Measurements from ENCODE around the gene TRHDE. TPM values are rescaled to one million over a fixed set of nuclear protein-coding genes. Genes with fewer than 3 reads are reported as not detected.

Gene TRHDE
- total RNA-seq, 2 donors from 2014 or later = 3.9 to 5.7 TPM

DNA sequence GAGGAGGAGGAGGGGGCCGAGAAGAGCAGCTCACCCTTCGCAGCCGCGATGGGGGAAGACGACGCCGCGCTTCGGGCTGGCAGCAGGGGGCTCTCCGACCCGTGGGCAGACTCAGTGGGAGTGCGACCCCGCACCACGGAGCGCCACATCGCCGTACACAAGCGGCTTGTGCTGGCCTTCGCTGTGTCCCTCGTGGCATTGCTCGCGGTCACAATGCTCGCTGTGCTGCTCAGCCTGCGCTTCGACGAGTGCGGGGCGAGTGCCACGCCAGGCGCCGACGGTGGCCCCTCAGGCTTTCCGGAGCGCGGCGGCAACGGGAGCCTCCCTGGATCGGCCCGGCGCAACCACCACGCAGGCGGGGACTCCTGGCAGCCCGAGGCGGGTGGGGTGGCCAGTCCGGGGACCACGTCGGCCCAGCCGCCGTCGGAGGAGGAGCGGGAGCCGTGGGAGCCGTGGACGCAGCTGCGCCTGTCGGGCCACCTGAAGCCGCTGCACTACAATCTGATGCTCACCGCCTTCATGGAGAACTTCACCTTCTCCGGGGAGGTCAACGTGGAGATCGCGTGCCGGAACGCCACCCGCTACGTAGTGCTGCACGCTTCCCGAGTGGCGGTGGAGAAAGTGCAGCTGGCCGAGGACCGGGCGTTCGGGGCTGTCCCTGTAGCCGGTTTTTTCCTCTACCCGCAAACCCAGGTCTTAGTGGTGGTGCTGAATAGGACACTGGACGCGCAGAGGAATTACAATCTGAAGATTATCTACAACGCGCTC, 745 bp downstream of the TRHDE start:
- no peak for ATAC-seq
- DNase-seq = no peak
- intact Hi-C loops (cut with DNase I, micrococcal nuclease) = no loop called here

GRCh38 chr12:72273499-72273837, 1.3 kb downstream of the TRHDE start:
- no peak for DNase-seq
- intact Hi-C loops (cut with DNase I, micrococcal nuclease) = no loop called here
- no peak for ATAC-seq

GRCh38 chr12:72273851-72274351, 1.7 kb downstream of the TRHDE start:
- intact Hi-C loops (cut with DNase I, micrococcal nuclease) = no loop called here
- no peak for DNase-seq
- no peak for ATAC-seq

GRCh38 chr12:72274931-72275330, 2.8 kb downstream of the TRHDE start:
- DNase-seq (no peak), ATAC-seq (no peak)
- intact Hi-C loops (cut with DNase I, micrococcal nuclease) = no loop called here

DNA sequence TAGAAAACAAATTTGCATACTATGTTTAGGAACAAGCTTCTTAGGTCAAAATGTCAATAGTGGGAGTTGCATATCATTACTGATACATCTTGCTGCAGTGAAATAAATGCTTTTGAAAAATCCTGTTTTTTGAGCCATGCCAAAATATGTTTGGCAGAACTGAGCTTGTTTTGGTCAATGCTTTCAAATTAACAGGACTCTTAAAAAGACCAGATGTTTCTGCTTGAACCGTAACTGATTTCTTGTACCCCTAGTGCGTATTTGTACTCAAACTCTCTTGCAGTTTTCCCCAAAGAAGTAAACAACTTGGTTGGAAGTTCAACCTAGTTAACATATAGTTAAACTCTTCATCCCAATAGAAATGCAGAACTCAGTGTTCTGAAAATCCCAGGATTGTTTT, 3.4 kb downstream of the TRHDE start:
- no peak for ATAC-seq
- intact Hi-C loops (cut with DNase I, micrococcal nuclease) = no loop called here

GRCh38 chr12:72276181-72276805, 4.1 kb downstream of the TRHDE start:
- intact Hi-C loops (cut with DNase I, micrococcal nuclease) = no loop called here
- DNase-seq (no peak), ATAC-seq (no peak)

More for the DNA sequence above, 3.4 kb downstream of the TRHDE start:
- no peak for DNase-seq

DNA sequence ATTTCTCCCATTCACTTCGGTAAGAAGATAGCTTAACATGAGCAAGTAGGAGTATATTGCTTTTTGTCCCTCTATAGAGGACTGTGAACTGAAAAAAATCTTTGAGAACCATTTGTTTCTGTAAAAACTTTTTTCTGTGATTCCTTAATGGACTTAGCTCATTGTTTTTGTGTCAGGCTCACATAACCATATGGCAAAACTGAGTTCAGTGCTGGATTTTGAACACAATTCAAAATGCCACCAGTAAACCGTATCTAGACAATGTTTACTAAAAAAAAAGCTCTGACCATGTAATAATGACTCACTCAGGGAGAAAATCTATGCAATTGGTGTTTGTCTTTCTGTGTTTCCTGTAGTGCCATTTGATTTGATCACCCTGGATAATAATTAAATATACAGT, 5.2 kb downstream of the TRHDE start:
- ATAC-seq (no peak), DNase-seq (no peak)
- intact Hi-C loops (cut with DNase I, micrococcal nuclease) = no loop called here

GRCh38 chr12:72278894-72279293, 6.7 kb downstream of the TRHDE start:
- ATAC-seq = no peak
- DNase-seq = no peak
- intact Hi-C loops (cut with DNase I, micrococcal nuclease) = no loop called here

- intact Hi-C loops (cut with DNase I, micrococcal nuclease) = no loop called here
- DNase-seq (no peak), ATAC-seq (no peak)
Observed at GRCh38 chr12:72281126-72281525, 9.0 kb downstream of the TRHDE start.

DNA sequence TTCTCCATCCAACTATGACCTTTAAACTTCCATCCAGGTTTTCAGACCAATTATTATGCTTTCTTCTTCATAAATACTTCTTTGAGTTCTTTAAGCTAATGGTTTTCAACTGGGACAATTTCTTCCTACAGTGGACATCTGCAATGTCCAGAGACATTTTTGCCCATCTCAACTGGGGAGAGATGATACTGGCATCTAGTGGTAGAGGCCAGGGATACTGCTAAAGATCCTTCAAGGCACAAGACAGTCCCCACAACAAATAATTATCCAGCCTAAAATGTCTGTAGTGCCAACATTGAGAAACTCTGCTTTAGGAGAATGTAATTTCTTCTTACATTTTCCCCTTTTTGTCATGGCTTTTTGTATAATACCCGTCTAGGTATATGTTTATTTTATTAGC, 10.6 kb downstream of the TRHDE start:
- DNase-seq (no peak), ATAC-seq (no peak)
- intact Hi-C loops (cut with DNase I, micrococcal nuclease) = no loop called here

- DNase-seq (no peak), ATAC-seq (no peak)
- intact Hi-C loops (cut with DNase I, micrococcal nuclease) = no loop called here
Observed at GRCh38 chr12:72285861-72286260, 13.7 kb downstream of the TRHDE start.

DNA sequence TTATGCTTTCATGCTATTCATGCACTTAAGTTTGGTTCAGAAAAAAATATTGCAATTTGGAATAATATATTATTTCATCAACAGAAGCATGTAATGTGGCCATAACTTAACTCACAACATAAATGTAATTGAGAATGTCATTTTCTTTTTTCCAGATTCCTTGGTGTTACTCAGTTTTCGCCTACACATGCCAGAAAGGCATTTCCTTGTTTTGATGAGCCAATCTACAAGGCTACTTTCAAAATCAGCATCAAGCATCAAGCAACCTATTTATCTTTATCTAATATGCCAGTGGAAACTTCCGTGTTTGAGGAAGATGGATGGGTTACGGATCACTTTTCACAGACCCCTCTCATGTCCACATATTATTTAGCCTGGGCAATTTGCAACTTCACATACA, 14.4 kb downstream of the TRHDE start:
- no peak for ATAC-seq
- intact Hi-C loops (cut with DNase I, micrococcal nuclease) = no loop called here
- DNase-seq = no peak

- intact Hi-C loops (cut with DNase I, micrococcal nuclease) = no loop called here
- no peak for DNase-seq
Observed at GRCh38 chr12:72288436-72288835, 16.3 kb downstream of the TRHDE start.

GRCh38 chr12:72288911-72289310, 16.7 kb downstream of the TRHDE start:
- intact Hi-C loops (cut with DNase I, micrococcal nuclease) = no loop called here
- ATAC-seq = no peak
- no peak for DNase-seq

More at GRCh38 chr12:72288436-72288835, 16.3 kb downstream of the TRHDE start:
- ATAC-seq = no peak

- intact Hi-C loops (cut with DNase I, micrococcal nuclease) = no loop called here
Observed at GRCh38 chr12:72289633-72290032, 17.5 kb downstream of the TRHDE start.

GRCh38 chr12:72291175-72291574, 19.0 kb downstream of the TRHDE start:
- intact Hi-C loops (cut with DNase I, micrococcal nuclease) = no loop called here
- no peak for DNase-seq
- ATAC-seq = no peak

More at GRCh38 chr12:72289633-72290032, 17.5 kb downstream of the TRHDE start:
- ATAC-seq (no peak), DNase-seq (no peak)

- no peak for DNase-seq
- intact Hi-C loops (cut with DNase I, micrococcal nuclease) = no loop called here
- no peak for ATAC-seq
Observed at GRCh38 chr12:72293701-72294100, 21.5 kb downstream of the TRHDE start.

DNA sequence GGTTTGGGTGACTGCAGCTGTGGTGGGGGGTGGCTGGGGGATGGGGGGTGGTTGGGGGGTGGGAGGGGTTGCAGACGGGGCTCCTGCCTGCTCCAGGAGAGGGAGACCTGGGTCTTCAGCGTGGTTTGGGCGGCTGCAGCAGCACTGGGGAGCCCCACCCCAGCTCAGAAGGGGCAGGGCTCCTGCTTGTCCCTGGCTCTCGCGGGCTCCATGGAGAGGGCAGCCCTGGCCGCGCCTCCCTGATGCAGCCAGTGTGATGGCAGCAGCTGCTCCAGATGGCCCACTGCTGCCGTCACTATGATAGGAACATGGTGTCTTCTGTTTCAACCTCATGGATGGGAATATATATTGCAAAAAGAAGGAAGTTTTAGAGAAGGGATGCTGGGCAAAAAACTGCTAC, 22.9 kb downstream of the TRHDE start:
- ATAC-seq (no peak), DNase-seq (no peak)
- intact Hi-C loops (cut with DNase I, micrococcal nuclease) = no loop called here

- DNase-seq = no peak
- intact Hi-C loops (cut with DNase I, micrococcal nuclease) = no loop called here
- ATAC-seq = no peak
Observed at GRCh38 chr12:72295744-72296143, 23.6 kb downstream of the TRHDE start.

DNA sequence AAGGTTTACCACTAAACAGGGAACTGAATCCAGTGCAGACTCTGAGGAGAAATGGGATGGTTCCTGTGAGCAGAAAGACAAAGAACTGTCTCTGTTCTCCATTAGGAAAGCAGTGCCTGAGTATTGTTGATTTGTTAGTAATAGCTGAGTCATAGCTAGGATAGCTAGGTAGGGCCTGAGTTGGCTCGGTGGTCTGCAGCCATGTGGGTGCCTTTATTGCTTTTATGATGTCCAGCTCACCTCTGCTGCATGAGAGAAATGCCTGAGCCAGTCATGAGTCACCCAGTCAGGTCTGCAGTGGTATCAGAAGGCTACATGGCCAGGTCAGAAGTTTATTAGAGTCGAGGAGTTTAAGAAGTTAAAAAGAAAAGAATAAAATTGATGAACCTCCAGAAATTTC, 24.2 kb downstream of the TRHDE start:
- no peak for ATAC-seq
- intact Hi-C loops (cut with DNase I, micrococcal nuclease) = no loop called here
- DNase-seq = no peak

- intact Hi-C loops (cut with DNase I, micrococcal nuclease) = no loop called here
- DNase-seq (no peak), ATAC-seq (no peak)
Observed at GRCh38 chr12:72297666-72298065, 25.5 kb downstream of the TRHDE start.
